ENCODE measurements around the gene METTL15.

Gene METTL15

DNA sequence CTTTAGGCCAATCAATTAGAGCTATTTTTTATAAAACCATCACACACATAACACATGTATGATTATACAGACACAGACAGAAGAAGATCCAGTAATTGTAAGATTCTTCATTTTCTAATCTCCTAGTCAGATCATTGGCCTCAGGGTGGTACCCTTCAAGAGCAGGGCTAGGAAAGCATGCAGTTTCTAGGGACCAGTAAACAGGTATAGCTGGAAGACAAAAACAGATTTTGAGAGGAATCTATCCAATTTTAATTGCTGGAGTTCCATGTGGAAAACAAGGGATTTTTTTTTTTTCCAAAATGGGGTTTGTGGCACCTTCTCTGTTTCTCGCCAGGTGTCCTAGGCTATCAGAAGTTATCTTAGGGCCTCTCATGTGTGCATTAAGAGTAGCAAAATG, 29.6 kb downstream of the METTL15 start:
- TF ChIP-seq, protein P1, sequence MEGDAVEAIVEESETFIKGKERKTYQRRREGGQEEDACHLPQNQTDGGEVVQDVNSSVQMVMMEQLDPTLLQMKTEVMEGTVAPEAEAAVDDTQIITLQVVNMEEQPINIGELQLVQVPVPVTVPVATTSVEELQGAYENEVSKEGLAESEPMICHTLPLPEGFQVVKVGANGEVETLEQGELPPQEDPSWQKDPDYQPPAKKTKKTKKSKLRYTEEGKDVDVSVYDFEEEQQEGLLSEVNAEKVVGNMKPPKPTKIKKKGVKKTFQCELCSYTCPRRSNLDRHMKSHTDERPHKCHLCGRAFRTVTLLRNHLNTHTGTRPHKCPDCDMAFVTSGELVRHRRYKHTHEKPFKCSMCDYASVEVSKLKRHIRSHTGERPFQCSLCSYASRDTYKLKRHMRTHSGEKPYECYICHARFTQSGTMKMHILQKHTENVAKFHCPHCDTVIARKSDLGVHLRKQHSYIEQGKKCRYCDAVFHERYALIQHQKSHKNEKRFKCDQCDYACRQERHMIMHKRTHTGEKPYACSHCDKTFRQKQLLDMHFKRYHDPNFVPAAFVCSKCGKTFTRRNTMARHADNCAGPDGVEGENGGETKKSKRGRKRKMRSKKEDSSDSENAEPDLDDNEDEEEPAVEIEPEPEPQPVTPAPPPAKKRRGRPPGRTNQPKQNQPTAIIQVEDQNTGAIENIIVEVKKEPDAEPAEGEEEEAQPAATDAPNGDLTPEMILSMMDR (IDR thresholded peaks at IDR 0.05; ENCODE audit: low read depth, low read length): no peak
- no peak overlapping the region for H3K4me3 ChIP-seq (ENCODE audit: low read depth, low read length)

DNA sequence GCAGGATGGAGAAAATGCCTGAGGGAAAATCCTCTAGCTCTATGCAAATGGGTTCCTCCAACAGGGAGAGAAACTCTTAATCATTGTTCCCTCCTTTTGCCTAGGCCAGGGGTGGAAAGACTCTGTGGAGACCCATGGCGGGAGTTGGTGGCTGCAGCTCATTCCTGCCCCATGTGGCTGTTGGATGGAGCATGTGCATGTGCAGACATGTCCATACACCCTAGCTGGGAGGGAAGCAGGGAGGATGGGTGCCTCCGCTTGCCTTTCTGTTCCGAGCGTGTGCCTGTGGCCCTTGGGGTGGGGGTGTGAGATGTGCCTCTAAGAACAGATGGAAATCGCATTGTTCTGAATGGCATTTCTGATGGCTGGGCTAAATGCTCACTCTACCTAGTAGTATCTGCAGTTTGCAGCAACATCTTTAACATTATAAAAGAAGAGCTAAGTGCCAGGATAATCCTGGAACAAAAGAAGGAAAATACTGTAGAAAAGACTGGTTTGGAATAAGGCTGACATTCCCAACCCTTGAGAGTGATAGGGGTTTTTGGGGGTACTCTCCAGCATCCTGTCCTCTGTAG, 31.7 kb downstream of the METTL15 start:
- H3K4me3 ChIP-seq (ENCODE audit: low read depth, low read length): no peak overlapping the region
- TF ChIP-seq, protein P1 (IDR thresholded peaks at IDR 0.05; ENCODE audit: low read depth, low read length): no peak

DNA sequence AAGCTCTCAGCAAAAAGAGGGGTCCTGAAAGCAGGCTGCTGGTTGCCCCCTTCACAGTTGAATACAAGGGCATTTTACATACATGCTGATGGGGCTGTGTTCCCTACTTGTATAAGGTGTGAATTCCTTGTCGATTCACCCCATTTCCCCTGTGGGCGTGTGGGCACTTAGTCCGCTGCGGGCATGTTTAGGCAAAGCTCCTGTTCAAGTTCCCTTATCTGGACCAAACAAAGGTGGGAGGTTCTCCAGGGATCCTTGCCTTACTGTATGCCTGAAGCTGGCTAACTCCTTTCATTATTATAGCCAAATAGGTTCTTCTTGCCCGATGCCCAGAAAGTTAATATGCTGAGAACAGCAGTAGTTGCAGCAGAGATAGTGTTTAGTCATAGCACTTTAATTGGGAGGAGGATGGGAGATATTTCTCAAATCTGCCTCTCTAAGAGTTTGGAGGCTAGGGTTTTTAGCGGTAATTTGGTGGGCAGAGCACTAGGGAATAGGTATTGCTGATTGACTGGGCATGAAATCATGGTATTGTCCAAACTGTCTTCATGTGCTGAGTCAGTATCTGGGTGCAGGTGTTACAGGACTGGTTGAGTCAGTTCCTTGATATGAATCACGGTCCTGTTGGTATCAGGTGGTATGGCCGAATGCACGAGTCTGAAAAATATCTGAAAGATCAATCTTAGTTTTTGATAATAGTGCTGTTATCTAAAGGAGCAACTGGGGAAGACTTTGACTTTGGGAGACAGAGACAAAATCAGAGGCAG, 32.7 kb downstream of the METTL15 start:
- H3K4me3 ChIP-seq (ENCODE audit: low read depth, low read length): no peak overlapping the region
- TF ChIP-seq, protein P1 (IDR thresholded peaks at IDR 0.05; ENCODE audit: low read depth, low read length): no peak

DNA sequence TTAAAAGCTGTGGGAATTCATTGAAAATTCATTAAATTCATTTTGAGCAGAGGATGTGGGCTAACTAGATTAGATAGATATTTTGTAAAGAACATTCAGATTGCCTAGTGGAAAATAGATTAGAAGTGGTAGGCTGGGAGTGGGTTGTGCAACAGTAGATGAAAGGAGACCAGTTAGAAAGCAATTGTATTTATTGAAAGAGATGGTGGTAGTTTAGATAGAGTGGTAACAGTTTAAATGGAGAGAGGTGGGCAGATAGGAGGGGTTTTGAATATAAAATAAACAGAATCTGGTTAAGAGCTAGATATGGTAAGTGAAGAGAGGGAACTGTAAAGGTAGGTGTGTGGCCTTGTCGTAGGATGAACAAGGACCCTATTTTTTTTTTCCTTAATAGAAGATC, 34.5 kb downstream of the METTL15 start:
- TF ChIP-seq, protein P1 (IDR thresholded peaks at IDR 0.05; ENCODE audit: low read depth, low read length): no peak

DNA sequence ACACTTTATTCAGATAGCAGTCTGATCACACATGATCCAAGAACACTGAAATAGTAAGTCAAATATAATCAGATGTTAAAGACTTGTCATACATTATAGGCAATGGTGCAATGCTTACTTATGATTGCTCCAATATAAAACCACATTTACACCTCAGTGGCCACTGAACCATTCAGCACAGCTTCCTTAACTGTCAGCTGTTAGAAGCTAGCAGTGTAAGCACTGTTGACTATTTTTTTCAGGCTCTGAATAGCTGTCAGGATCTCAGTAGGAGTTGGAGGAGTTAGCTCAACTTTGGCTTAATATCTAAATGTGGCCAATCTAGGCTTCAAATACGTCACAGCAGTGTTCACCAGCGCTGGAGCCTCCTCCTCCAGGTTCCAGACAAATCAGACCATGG, 36.6 kb downstream of the METTL15 start:
- no peak overlapping the region for H3K4me3 ChIP-seq (ENCODE audit: low read depth, low read length)
- TF ChIP-seq, protein P1 (IDR thresholded peaks at IDR 0.05; ENCODE audit: low read depth, low read length): no peak

More for the DNA sequence above, 34.5 kb downstream of the METTL15 start:
- H3K4me3 ChIP-seq (ENCODE audit: low read depth, low read length): no peak overlapping the region

DNA sequence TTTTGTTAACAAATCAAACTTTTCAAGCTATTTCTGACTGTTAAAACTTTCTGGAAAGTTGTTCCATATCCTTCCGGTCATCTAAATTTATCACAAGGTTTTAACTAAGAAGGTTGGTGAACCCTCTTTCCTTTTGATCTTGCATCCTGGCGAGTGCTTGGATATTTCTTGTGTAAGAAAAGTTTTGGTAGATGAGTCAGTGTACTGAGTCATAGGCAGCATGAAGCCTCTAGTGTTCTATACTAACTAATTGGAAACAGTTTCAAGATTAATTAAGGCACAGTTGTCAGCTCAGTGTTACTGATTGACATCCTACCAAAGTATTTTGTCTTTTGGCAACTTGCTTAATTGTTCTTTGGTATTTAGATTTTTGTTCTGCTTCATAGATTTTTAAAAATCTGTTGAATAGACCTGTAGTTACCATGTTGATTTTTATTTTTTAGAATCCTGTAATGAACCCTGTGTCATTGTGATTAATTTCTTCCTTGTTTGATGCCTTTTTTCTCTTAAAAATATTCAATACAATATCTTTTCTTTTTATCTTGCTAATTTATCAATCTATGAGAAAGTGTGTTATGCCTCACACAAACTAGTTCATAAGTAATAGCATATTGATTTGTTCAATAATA, 38.0 kb downstream of the METTL15 start:
- TF ChIP-seq, protein P1 (IDR thresholded peaks at IDR 0.05; ENCODE audit: low read depth, low read length): no peak

DNA sequence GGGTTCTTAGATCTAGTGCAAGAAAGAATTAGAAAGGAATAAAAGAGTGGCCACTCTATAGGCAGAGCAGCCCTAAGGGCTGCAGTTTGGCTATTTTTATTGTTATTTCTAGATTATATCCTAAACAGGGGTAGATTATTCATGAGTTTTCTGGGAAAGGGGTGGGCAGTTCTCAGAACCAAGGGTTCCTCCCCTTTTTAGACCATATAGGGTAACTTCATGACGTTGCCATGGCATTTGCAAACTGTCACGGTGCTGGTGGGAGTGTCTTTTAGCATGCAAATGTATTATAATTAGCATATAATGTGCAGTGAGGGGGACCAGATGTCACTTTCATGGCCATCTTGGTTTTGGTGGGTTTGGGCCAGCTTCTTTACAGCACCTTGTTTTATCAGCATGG, 44.6 kb downstream of the METTL15 start:
- TF ChIP-seq, protein P1 (IDR thresholded peaks at IDR 0.05; ENCODE audit: low read depth, low read length): no peak
- H3K4me3 ChIP-seq (ENCODE audit: low read depth, low read length): no peak overlapping the region

More for the DNA sequence above, 38.0 kb downstream of the METTL15 start:
- no peak overlapping the region for H3K4me3 ChIP-seq (ENCODE audit: low read depth, low read length)

Measured in WI38 (cell line).